Measurements from ENCODE around the gene THOC3.
"Not testable (repeated sequence)": the region's sequence is repeated elsewhere in the genome, so short reads cannot be mapped to it uniquely, and the experiment has no call there.

DNA sequence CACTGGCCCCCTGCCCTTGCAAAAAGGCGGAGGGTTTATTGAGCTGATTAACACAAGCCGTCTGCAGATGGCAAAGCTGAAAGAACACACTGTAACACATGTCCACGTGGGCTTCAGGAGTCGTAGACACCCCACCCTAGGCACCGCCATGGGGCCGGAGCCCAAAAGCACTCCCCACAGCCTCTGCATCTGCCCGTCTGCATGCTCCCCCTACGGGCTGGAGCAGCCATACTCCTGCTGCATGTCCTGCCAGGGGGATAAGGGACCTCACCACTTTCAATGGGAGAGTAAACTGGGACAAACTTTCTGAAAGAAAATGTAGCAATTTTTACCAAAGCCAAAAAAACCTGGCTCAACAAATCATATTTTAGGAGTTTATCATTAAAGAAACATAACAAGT is 42.1 kb upstream of the THOC3 start:
- TF ChIP-seq ZNF70 (CRISPR knock-in tag; IDR thresholded peaks at IDR 0.05); CSDC2 (CRISPR knock-in tag; IDR thresholded peaks at IDR 0.05); ZFP30 (CRISPR knock-in tag; IDR thresholded peaks at IDR 0.05); ZNF565 (CRISPR knock-in tag; conservative IDR thresholded peaks at IDR 0.05; ENCODE audit: low read depth); ARNTL (CRISPR knock-in tag; IDR thresholded peaks at IDR 0.05; ENCODE audit: borderline replicate concordance, low read depth); RARB (CRISPR knock-in tag; IDR thresholded peaks at IDR 0.05): not testable (repeated sequence)
